GM12874 (cell line): ENCODE results near the gene KRTAP5-9.

ENCODE experiments used
- CTCF ChIP-seq: IDR thresholded peaks from 2 replicates; pipeline ENCODE4 v1.5.1; 2011; ENCODE audit warnings: low read depth, mild to moderate bottlenecking, control low read depth, low read length, moderate library complexity; ENCODE audit not compliant: insufficient read depth

Gene KRTAP5-9

GRCh38 chr11:71588822-71589545 is 40.8 kb downstream of the KRTAP5-9 start:
- TF ChIP-seq CTCF: peak; percentile 38; the same call in 1 of the 2 replicates
